GM21528 (cell line): ENCODE data around the gene GJC1.

Experiments used
- ATAC-seq: cut with Tn5 transposase; IDR thresholded peaks from one replicate; pipeline ENCODE4 v1.9.1; 2021; ENCODE audit warnings: mild to moderate bottlenecking, moderate library complexity; ENCODE audit not compliant: unreplicated experiment, low FRiP score

The GJC1 gene

DNA sequence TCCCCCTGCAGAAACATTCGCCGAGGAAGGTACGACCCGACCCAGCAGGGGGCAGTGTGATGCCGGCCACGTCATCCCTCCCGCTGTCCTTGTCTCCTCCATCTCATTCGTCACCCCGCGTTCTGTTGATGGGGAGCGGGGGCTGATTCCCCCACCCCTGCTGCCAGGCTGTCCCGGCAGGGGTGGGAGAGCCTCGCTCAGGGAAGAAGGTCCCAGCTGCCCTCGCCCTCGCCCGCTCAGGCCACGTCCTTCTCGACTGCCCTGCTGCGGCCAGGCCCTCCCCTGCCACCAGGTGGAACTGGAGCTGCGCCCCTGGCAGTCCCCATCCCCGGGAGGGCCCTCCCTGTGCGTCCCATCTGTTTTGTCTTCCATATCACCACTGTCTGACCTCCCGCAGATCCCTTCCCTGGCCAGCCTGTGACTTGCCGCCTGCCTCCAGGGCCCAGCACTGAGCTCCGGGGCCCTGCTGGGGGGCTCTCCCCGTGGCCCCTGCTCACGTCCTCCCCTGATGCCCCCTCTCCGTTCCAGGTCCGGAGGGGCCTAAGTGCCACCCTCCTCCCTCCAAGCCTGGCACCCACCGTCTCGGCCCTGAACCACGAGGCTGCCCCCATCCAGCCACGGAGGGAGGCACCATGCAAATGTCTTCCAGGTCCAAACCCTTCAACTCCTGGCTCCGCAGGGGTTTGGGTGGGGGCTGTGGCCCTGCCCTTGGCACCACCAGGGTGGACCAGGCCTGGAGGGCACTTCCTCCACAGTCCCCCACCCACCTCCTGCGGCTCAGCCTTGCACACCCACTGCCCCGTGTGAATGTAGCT is 50.7 kb downstream of the GJC1 start:
- ATAC-seq, result no peak

DNA sequence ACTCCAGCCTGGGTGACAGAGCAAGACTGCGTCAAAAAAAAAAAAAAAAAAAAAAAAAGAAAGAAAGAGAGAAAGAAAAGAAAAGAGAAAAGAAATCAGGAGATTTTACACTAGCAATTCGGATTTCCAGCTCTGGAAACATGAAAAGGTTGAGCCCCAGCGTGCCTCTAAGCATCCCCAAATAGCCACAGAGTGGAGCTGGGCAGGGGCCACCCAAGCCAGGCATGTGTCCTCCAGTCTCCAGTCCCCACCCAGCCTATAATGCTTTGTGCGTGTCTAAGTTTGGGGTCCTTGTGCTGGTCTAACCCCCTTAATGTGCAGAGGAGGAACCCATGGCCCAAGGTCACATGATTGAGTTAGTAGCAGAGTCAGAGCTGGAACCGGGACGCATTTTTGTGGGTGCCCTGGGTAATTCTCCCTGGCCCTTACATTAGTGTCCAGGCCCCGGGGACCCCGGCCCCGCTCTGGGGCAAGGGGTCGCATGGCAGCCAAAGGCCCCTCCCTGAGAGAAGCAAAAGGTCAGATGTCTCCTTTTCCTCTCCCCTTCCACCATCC is 51.4 kb downstream of the GJC1 start:
- ATAC-seq, result no peak

DNA sequence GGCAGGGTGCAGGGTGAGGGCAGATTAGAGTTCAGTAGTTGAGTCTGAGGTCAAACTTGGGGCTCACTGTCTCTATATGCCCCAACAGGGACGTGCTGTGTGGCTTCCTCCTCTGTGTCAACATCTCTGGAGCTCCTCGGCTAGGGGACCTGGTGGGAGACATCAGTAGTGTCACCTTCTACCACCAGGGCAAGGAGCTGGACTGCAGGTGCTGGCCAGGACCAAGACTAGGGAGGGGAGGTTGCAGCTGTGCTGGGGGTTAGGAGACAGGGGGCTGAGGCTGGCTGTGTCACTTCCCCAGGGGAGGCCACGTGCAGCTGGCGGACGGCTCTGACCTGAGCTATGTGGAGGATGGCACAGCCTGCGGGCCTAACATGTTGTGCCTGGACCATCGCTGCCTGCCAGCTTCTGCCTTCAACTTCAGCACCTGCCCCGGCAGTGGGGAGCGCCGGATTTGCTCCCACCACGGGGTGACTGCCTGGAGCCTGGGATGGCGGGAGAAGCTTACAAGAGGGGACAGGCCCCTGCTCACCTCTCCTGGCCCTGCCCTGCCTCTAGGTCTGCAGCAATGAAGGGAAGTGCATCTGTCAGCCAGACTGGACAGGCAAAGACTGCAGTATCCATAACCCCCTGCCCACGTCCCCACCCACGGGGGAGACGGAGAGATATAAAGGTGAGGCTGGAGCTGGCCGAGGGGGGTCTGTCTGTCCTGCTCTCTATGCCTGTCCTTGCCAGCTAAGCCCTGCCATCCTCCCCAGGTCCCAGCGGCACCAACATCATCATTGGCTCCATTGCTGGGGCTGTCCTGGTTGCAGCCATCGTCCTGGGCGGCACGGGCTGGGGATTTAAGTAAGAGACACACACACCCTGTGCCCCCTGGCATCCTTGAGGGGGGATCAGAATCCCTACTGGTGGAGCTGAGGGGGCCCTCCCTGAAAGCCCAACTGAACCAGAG is 52.4 kb downstream of the GJC1 start:
- ATAC-seq, result no peak

DNA sequence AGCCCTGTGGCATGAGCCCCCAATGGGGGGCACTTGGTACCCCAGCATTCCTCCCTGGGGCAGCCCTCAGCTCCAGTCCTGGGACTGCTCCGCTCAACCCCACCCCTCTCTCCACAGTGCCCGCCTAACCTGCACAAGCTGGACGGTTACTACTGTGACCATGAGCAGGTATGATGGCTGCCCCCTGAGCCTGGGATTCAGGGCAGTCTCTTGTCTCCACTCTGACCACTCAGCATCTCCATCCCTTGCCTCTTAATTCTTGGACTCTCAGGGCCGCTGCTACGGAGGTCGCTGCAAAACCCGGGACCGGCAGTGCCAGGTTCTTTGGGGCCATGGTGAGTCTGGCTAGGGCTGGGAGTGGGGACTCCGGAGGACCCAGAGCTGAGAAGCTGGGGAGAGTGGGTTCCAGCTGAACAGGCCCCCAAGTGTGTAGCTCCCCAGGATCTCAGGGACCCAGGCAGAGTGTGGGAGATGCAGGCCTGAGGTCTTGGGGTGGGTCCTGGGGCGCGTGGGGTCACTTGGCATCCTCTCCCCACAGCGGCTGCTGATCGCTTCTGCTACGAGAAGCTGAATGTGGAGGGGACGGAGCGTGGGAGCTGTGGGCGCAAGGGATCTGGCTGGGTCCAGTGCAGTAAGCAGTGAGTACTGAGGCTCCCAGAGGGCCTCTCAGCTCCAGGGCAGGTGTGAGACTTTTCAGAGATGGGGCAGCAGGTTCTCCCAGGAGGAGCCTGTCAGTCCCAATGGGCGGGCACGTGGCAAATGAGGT is 53.3 kb downstream of the GJC1 start:
- ATAC-seq, result no peak

DNA sequence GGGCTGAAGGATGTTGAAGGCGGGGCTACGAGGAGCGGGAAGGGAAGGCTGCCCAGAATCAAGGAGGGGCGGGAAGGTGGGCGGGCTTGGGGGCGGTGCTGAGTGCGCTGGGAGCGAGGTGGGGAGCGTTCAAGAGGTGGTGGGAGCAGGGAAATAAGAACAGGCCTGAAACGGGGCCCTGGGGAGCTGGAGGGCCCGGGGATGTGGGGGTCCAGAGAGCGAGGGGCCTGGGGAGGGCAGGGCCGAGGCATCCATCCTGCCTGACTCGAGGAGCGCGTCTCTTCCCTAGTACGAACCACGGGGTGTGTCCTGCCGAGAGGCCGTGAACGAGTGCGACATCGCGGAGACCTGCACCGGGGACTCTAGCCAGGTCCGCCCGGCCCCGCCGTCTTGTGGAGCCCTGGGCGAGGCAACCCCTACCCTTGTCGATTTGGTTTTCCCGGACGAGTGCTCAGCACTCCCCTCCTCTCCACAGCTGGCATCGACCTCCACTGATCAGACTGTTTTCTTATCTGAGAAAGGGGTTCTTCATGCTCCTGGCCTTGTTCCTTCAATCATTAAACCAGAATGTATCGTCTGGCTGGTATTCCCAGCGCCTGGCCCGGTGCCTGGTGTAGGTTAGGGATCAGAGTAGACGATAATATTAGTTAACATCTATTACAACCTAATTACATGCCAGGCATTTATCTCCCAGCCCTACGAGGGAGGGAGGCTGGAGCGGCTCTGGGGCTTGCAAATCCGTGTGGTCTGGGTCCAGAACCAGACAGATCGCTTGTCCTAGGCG is 54.1 kb downstream of the GJC1 start:
- ATAC-seq, result peak; percentile 5

DNA sequence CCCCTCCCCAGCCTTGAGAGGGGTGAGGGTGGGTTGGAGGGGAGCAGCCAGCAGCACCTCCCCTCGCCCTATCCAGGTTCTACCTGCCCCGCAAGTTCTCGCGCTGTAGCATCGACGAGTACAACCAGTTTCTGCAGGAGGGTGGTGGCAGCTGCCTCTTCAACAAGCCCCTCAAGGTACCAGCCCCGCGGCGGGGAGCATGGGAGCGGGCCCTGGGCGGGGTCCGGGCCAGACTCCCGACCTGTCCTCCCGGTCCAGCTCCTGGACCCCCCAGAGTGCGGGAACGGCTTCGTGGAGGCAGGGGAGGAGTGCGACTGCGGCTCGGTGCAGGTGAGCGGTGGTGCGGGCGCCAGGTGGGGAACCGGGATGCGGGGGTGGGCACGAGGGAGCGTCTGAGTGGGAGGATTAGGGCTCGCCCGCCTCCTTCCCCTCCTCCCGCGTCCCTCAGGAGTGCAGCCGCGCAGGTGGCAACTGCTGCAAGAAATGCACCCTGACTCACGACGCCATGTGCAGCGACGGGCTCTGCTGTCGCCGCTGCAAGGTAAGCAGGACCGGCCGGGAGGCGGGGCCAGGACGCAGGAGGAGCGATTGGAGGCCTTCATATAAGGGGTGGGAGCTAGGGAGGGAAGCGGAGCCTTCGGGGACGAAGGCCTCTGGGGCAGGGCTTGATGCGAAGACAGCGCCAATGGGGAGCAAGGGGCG is 54.8 kb downstream of the GJC1 start:
- ATAC-seq, result peak; percentile 77

DNA sequence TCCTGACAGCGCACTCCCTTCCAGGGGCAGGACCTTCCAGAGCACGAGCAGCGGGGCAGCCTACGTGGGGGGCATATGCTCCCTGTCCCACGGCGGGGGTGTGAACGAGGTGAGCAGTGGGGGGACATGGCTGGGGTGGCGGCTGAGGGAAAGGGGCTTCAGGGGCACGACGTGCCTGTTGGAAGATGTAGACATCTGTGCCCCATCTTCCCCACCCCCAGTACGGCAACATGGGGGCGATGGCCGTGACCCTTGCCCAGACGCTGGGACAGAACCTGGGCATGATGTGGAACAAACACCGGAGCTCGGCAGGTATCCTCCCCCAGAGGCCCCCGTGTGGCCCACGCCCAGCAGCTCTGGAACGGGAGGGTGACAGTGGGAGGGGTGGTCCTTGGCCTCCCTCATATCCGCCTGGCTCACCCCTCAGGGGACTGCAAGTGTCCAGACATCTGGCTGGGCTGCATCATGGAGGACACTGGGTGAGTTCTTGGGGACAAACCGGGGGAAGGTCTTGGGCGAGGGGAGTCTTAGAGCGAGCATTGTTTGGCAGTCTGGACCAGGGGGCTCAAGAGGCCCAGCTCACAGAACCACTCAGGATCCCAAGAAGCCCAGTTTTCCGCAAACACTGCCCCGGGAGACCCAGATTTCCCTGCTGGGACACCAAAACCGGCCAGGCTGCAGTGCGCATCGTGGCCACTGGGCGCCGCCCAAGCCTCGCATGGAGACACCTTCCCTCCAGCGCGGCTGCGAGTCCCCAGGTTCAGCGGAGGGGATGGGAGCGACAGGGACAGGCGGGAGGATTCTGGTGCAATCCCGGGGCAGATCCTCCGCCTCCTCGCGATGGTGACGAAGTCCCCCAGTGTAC is 55.6 kb downstream of the GJC1 start:
- ATAC-seq, result peak; percentile 31

DNA sequence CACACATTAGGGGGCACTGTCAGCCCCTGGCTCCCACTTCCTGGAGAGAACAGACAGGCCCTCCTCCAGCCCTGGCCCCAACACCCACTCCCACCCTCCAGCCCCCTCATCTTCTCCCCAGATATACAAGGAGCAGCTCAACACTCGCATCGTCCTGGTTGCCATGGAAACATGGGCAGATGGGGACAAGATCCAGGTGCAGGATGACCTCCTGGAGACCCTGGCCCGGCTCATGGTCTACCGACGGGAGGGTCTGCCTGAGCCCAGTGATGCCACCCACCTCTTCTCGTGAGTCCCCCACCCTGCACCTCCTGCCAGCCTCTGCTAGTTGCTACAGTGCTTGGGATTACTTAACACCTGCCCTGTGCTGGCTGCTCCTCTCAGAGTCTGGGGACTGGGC is 56.9 kb downstream of the GJC1 start:
- ATAC-seq, result no peak

DNA sequence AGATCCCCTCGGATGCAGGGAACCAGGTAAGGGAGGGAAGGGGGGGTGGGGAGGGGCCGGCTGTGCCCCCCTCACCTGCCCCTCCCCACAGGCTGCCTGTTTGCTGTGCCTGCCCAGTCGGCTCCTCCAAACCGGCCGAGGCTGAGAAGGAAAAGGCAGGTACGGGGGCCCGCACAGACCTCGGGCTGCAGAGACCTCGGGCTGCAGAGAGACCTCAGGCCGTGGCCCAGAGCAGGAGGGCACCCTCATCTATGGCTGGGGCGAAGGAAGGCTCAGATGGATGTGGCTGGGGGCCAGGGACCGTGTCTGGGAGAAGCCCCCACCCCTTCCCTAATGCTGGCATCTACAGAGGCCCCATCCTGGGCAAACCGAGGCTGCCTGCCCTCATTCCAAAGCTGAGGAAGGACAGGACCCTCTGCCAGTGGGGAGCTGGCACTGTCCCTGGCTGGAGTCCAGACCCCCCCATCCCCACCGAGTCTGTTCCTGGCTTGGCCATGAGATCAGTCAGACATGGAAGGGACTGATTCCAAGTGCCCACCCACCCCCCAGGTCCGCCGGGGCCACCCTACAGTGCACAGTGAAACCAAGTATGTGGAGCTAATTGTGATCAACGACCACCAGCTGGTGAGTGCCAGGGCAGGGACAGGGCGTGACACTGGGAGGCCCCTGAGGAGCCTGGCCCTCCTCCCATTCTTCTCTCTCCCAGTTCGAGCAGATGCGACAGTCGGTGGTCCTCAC is 57.6 kb downstream of the GJC1 start:
- ATAC-seq, result no peak

DNA sequence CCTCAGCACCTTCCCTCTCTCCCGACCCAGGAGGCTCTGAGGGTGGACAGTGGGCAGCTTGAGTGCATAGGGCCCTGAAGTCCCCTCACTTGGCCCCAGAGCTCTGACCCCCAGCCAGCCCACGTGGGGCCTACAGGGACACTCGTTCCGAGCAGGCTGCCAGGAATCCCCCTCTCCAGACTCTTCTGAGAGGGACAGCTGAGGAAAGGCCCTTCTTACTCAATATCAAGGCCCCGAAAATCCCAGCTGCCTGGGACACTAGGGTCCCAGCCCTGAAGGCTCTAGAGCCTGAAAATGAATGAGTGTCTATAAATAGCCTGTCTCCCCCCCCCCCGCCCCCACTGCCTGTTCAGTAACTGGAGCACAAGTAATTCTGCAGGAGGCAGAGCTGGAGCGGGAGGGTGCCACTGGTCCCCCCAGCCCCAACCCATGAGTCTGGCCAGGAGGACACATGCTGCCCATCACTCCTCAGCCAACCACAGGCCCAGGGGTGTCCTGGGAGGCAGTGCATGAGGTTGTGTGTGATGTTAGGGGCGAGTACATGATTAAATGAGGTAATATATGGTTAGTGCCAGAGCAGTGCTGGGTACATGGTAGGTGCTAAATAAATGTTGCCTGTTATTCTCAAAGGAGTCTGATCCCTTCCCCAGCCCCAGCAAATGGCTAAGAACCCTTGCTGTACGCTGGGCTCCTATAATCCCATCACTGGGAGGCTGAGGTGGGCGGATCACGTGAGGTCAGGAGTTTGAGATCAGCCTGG is 59.7 kb downstream of the GJC1 start:
- ATAC-seq, result no peak

DNA sequence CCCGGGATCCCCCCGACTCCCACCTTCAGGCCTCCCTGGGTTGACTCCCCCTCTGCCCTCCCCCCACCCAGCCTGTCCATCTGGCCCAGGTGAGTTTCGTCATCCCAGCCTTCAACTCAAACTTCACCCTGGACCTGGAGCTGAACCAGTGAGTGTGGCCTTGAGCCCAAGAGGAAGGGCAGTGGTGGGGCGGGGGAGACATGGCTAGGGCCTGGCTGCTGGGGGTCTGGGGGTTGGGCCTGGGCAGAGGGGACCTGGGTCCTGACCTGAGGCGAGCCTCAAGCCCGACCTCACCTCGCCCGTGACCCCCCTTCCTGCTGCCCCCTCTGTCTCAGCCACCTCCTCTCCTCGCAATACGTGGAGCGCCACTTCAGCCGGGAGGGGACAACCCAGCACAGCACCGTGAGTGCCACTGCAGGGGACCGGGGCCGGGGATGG is 60.4 kb downstream of the GJC1 start:
- no peak for ATAC-seq

DNA sequence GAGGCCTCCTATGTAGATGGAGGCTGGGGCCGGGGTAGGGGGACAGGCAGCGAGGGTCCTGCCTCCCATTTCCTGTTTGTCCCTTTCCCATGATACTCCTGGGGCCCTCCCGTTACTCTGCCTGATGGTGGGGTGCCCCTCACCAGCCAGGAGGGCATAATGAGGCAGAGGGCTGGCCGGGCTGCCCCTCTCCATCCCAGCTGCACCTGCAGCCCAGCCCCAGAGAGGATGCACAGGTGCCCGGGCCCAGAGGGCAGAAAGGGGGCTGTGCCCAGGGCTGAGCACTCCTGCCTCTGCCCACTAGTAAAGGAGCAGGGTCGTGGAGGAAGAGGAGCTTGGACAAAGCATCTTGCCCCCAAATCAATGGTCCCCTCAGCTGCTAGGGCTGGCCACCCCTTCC is 60.9 kb downstream of the GJC1 start:
- ATAC-seq, result no peak

DNA sequence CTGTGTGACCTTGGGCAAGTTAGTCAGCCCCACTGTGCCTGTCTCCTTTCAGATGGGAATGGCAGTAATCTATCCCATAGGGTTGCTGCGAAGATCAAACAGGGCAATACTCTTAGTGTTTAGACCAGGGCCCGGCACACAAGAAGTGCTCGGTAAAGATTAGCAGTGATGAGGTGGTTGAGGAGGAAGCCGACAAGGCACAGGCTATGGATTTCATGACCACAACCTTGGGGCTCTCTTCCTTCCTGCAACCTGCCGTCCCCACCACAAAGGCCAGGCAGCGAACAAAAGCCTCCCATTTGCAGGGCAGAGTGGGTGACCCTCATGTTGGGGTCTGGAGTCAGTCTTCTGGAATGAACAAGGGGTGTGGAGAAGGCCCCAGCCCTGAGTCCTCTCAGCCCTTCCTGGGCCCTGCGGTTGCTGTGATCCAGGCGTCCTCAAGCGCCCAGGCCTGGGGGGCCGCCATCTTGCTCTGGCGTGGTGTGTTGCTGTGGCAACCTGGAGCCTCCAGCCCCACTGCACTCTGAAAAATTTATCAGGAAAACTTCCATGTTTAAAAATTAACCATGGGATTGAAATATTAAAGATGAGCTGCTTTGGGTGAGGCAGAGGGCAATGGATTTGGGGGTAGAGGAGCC is 61.5 kb downstream of the GJC1 start:
- ATAC-seq, result no peak

DNA sequence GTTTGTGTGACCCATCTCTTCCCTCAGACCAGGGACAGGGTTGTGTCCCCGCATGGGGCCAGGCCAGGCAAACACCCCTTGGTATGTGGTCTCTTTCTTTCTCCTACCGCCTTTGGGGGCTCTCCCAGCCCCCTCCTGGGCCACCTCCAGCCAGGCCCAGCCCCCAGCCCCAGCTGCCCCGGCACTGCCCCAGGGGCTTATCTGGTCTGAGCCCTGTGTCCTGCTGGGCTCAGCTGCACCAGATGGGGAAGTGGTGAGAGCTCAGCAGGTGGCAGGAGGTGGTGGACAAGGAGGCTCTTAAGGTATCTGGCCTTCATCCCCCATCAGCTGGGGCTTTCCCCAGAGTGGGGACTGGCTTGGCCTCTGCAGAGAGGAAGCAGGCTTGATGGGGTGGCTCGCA is 62.6 kb downstream of the GJC1 start:
- ATAC-seq, result no peak

DNA sequence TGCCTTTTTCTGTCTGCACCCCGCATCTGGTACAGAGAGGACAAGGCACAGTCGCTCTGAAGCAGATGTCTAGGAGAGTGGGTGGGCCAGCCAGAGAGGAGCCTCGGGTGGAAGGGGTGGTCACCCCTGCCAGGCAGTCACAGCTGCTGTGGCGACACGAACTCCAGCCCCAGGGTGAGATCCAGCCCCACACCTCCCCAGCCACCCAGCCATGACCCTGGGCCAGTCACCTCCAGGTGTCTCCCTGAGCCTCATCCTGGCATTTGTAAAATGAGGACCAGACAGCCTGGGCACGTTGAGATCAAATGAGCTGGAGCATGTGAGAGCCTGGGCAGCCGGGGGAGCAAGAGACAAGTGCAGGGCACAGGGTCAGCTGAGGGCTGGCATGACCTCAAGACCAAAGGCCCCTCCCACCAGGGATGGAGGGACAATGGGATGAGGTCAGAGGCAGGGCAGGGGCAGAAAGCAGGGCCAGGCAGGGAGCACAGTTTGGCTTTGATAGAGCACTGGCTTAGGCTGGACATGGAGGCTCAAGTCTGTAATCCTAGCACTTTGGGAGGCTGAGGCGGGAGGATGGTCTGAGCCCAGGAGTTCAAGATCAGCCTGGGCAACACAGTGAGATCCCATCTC is 63.6 kb downstream of the GJC1 start:
- no peak for ATAC-seq

DNA sequence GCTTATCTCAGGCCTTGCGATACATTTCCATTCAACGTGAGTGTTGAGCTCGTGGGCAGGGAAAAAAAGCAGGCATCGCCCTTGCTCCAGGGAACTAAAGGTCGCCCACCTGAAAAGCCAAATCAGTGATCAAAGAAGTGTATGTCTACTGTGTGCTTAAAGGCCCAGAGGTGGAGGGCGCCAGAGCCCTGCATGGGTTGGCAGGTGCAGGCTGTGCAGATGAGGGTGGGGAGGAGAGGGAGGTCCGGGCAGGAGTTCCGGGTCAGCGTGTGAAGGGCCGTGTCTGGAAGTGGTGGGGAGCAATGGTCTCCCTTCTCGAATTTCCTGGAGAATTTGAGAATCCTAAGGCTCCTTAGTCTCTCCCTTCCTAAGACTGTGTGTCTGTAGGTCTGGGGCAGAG is 64.1 kb downstream of the GJC1 start:
- ATAC-seq, result no peak
